Right cardiac atrium (tissue), 5 donors: ENCODE results near the gene WIPF1. TPM values are rescaled to one million over a fixed set of nuclear protein-coding genes. Genes with fewer than 3 reads are reported as not detected.

Experiments
- ATAC-seq, 2 donors: fragments of 200-7000 bp; cut with Tn5 transposase; one replicate each; pipeline versions ENCODE4 v1.8.0 to v1.9.1; 2020; ENCODE audit warnings: moderate library complexity in 2 of 2, mild to moderate bottlenecking in 1 of 2
- DNase-seq, 3 donors: peaks; one replicate each; pipeline ENCODE4 v3.0.0-alpha.2; 2020
- H3K27ac ChIP-seq: one replicate; pipeline ENCODE4 v1.5.1; 2013; ENCODE audit warnings: mild to moderate bottlenecking, low read length, control low read depth, moderate library complexity
- H3K27me3 ChIP-seq: one replicate; pipeline ENCODE4 v1.6.1; 2013; ENCODE audit not compliant: control insufficient read depth, insufficient read depth
- H3K4me1 ChIP-seq: one replicate; pipeline ENCODE4 v1.6.1; 2013; ENCODE audit warnings: low read length; ENCODE audit not compliant: control insufficient read depth, insufficient read depth
- H3K4me3 ChIP-seq: one replicate; pipeline ENCODE4 v1.5.1; 2013; ENCODE audit warnings: low read length, control low read depth
- H3K9me3 ChIP-seq: one replicate; pipeline ENCODE4 v1.6.1; 2013; ENCODE audit warnings: low read length; ENCODE audit not compliant: control insufficient read depth
- WGBS: extraction: QIAGEN DNeasy Blood & Tissue Kit; methylation state at CpG from one replicate; pipeline ENCODE4 v1.1.7; 2013; 5-methylcytosine and 5-hydroxymethylcytosine counted together
- intact Hi-C, 4 donors: fragments of 100-400 bp; cut with DNase I; formaldehyde crosslinking; loops; one replicate each; pipeline versions ENCODE4 v1.11.0 to v1.14.0; 2022 to 2023
- polyA plus RNA-seq: library from polyadenylated mRNA; stranded (reverse); fragments of 200-250 nt; gene quantifications from one replicate; pipeline ENCODE4 v1.2.3, GENCODE V29; 2013
- total RNA-seq, 4 donors: library from RNA; stranded (reverse); fragmentation: NEBNext Ultra II Directional; extraction: Animal tissue kit (Norgen Biotek cat#: 25700); gene quantifications; one replicate each; pipeline ENCODE4 v1.2.1, GENCODE V29; 2021
- donor health status: healthy with polysubstance abuse.
- donor health status: DM: no; HTN: yes; CAD: no.
- donor health status: DM: no; HTN: no; CAD: no.
- donor health status: DM: no; HTN: yes; CAD: no; lungs with severe emphysema.
- donor health status: DM: yes; HTN: yes; CAD: no.

WIPF1 gene
- total and polyA plus RNA-seq, 5 donors, result 12.2 to 30.0 (median 26.6) TPM

DNA sequence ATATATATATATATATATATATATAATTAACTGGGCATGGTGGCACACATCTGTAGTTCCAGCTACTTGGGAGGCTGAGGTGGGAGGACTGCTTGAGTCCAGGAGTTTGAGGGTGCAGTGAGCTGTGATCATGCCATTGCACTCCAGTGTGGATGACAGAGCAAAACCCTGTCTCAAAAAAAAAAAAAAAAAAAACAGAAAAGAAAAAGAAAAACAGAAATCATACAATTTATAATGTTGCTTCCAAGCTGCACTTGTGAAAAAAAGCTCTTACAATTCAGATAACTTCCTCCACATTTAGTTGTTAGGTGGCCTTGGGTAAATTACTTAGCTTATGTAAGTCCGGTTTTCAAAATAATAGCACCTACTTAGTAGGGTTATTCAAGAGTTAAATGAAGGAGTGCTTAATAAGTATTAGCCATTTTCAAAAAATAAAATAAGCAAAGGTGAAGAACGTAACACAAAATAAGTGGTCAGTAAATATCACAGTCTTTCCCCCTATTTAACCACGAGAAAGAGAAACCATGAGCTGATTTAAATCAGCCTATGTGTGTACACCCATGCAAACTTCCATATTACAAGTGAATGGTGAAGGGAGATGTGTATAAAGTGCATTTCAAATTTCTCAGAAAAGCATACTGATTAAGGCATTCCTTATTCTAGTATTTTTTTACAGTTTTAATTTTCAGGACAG is 2.3 kb downstream of the WIPF1 start:
- H3K4me3 ChIP-seq, result peak overlapping the region; percentile 22
- WGBS, result 73% methylated on average over 3 of the region's 3 CpGs
- H3K9me3 ChIP-seq, result no peaks in the 10 kb centered on the region
- intact Hi-C loops, result no loop called here
- H3K27ac ChIP-seq, result no peak overlapping the region
- H3K4me1 ChIP-seq, result peaks cover 5% of the 10 kb centered on the region
- DNase-seq (no peak), ATAC-seq (no peak)
- H3K27me3 ChIP-seq, result no peaks in the 10 kb centered on the region

DNA sequence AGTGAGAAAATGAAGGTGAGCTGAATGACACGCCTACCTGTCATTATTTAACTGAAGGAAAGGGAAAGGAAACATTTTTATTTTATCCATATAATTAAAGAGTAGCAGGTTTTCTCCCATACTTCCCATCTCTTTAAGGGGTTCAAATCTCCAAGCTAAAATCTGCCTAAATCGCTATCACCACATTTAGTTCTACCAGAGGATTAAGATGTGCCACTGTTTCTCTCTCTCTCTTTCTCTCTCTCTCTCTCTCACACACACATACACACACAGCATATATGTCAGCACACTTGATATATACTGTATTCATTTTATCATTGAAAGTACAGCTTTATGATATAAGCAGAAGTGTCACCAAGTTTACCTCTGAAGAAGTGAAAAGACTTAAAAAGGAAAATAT is 3.1 kb downstream of the WIPF1 start:
- no peaks in the 10 kb centered on the region for H3K9me3 ChIP-seq
- intact Hi-C loops, result no loop called here
- DNase-seq (no peak), ATAC-seq (no peak)
- peaks cover 7% of the 10 kb centered on the region for H3K4me1 ChIP-seq
- H3K27me3 ChIP-seq, result no peaks in the 10 kb centered on the region
- H3K27ac ChIP-seq, result no peak overlapping the region
- WGBS, result 92% methylated on average over 2 of the region's 2 CpGs
- H3K4me3 ChIP-seq, result no peak overlapping the region

DNA sequence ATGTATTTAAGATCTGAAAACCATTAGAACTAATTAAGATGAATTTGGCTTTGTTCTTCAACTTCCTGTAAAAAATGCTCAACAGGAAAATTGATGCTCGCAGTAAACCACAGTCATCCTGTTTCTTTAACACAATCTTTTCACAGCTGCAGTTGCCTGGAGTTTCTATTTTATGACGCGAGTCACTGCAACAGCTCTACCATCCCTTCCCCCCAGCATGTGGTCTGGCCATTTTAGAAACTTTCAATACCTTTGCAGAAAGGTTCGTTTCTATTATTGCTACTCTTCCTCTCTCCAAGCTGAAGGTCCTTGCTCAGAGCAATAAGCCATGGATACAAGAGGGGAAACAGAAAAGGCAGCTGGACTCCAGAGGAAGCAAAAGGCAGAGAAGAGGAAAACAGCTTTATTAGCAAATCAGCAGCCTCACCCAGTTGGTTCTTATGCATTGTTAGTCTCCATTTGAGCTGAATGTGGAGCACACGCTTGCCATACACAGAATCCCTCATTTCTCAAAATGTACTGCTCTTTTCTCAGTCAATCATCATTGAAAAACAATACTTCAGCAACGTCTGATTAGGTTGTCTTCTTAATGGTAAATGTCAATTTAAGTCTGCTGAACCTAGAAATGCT is 3.9 kb downstream of the WIPF1 start:
- no peak for DNase-seq
- H3K9me3 ChIP-seq, result no peaks in the 10 kb centered on the region
- H3K4me3 ChIP-seq, result peak overlapping the region; percentile 0
- intact Hi-C loops, result no loop called here
- WGBS, result 32% methylated on average over 6 of the region's 6 CpGs
- peak; percentile 52 to 55 for ATAC-seq
- H3K27ac ChIP-seq, result peak overlapping the region; percentile 1
- H3K4me1 ChIP-seq, result peaks cover 7% of the 10 kb centered on the region
- H3K27me3 ChIP-seq, result no peaks in the 10 kb centered on the region

DNA sequence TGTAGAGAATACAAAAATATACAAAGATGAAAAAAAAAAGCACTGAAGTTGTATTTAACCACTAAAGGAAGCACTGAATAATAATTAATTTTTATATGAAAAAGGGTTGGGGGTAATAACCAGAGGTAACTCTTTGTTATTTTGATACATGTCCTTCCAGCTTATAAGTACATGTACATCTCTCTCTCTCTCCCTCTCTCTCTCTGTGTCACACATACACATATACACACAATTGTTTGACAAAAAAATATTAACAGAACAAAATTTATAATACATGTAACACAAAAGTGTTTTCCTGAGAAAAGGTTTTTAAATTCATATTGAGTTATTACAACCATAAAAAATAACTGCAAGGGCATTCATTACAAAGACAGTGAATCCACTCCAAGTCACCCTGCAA is 4.6 kb downstream of the WIPF1 start:
- intact Hi-C loops, result no loop called here
- Histone ChIP-seq H3K27ac (no peak overlapping the region), H3K9me3 (no peaks in the 10 kb centered on the region), H3K27me3 (no peaks in the 10 kb centered on the region), H3K4me1 (peaks cover 7% of the 10 kb centered on the region), H3K4me3 (no peak overlapping the region)
- no peak for DNase-seq
- no peak for ATAC-seq

DNA sequence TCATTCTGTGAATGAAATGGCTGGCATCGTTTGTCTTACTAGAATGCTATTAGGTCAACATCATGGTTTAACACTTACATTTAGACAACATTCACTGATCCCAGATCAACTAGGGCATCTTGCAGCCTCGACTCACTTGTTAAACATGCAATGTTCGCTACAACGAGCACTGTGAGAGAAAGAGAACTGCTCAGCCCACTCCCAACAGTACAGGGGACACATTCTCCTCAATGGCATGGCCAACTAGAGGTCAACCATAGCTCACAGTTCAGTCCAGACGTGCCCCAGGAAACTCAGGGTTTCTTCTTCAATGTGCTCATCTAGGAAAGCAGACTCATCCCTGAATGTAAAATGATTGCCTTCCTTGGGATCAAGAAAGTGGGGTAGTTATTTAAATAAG is 5.9 kb downstream of the WIPF1 start:
- no peaks in the 10 kb centered on the region for H3K27me3 ChIP-seq
- H3K4me3 ChIP-seq, result no peak overlapping the region
- DNase-seq (no peak), ATAC-seq (no peak)
- peaks cover 7% of the 10 kb centered on the region for H3K4me1 ChIP-seq
- H3K9me3 ChIP-seq, result no peaks in the 10 kb centered on the region
- peak overlapping the region; percentile 43 for H3K27ac ChIP-seq
- 80% methylated on average over 5 of the region's 5 CpGs for whole genome bisulfite sequencing
- intact Hi-C loops, result no loop called here

DNA sequence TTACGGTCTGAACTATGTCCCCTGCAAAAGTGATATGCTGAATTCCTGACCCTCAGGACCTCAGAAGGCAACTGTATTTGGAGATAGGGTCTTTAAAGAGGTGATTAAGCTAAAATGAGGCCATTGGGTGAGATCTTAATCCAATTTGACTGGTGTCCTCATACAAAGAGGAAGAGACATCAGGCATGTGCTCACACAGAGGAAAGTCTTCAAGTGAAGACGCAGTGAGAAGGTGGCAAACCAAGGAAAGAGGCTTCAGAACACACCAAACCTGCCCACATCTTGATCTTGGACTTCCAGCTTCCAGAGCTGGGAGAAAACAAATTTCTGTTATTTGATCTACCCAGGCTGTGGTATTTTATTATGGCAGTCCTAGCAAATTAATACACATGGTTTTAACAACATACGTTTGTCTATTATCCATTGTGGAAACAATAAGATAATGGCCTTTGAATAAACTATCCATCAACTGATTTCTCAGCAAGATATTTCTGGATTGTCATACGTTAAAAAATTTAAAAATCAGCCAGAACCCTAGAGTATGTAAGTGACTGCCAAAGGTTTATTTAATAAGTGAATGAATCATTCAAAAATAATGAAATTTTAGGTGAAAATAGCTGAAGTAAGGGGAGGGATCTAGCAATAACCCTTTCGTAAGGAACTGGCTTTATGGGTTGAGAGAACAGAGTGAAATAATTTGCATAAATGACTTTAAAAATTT is 6.5 kb downstream of the WIPF1 start:
- no peak for DNase-seq
- intact Hi-C loops, result no loop called here
- Histone ChIP-seq H3K4me3 (no peak overlapping the region), H3K27me3 (no peaks in the 10 kb centered on the region), H3K27ac (no peak overlapping the region), H3K4me1 (peaks cover 7% of the 10 kb centered on the region), H3K9me3 (no peaks in the 10 kb centered on the region)
- 79% methylated on average over 5 of the region's 5 CpGs for WGBS
- no peak for ATAC-seq

DNA sequence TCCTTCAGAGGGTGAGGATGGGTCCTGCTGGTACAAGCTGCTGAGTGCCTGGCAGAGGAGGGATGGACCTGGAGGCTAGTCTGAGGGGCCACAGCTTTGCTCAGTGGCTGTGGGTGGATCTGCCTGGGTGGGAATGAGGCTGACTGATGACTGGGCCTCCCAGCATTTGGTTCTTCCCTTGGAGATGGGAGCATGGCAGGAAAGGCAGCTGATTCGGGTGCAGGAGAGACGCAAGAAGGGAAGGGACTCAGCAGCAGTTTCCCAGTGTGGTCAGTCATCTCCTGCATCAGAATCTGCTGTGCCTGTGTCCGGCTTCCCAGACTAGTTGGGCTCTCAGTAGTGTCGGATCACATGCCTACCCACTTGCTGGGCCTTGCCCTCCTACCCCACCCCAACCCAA is 7.3 kb downstream of the WIPF1 start:
- H3K4me1 ChIP-seq, result peaks cover 7% of the 10 kb centered on the region
- H3K9me3 ChIP-seq, result no peaks in the 10 kb centered on the region
- H3K27me3 ChIP-seq, result no peaks in the 10 kb centered on the region
- H3K27ac ChIP-seq, result no peak overlapping the region
- DNase-seq (no peak), ATAC-seq (no peak)
- 70% methylated on average over 4 of the region's 4 CpGs for WGBS
- intact Hi-C loops, result no loop called here
- H3K4me3 ChIP-seq, result no peak overlapping the region

DNA sequence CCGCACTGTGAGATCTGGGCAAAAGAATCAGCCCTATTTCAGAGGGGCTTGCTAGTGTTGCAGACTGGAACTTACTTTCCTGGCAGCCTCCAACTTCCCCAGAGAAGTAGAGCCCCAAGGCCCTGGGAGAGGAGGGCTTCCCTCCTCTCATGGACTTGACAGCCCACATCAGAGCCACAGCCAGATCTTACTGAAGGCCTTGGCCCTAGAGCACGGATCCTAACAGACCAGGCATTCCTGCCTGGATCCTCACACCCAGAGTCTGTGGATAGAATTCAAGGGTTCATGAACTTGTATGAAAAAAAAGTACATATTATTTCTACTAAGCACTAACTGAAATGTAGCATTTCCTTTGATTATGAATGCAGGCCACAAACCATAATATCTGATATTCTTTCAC is 8.3 kb downstream of the WIPF1 start:
- Histone ChIP-seq H3K27me3 (no peaks in the 10 kb centered on the region), H3K4me1 (peaks cover 7% of the 10 kb centered on the region), H3K9me3 (no peaks in the 10 kb centered on the region), H3K27ac (peak overlapping the region; percentile 32), H3K4me3 (no peak overlapping the region)
- WGBS, result 58% methylated on average over 2 of the region's 2 CpGs
- DNase-seq (no peak), ATAC-seq (peak; percentile 25 to 52)
- intact Hi-C loops, result no loop called here

DNA sequence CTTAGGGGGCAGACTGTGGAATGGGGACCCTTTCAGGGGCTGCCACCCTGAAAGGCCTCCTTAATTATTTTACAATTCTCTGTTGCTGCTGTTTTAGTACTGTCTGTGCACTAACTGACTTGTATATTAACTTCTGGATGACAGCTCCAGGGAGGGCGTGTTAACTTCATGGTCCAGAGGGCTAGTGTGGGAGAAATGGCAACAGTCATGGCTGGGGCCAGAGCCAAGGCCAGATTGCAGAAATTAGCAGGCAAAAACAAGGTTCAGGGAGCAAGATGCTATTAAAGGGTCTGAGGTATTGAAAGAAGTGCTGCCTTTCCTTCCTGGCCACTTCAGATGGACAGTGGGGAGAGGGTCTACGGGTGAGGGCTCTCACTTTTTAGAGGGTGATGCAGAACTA is 9.1 kb downstream of the WIPF1 start:
- no peak overlapping the region for H3K27ac ChIP-seq
- H3K4me3 ChIP-seq, result no peak overlapping the region
- no peaks in the 10 kb centered on the region for H3K27me3 ChIP-seq
- peaks cover 7% of the 10 kb centered on the region for H3K4me1 ChIP-seq
- peak; percentile 21 to 67 (median 66) for DNase-seq
- no peaks in the 10 kb centered on the region for H3K9me3 ChIP-seq
- intact Hi-C loops, result no loop called here
- peak; percentile 45 for ATAC-seq
- WGBS, result 81% methylated on average over 2 of the region's 2 CpGs

DNA sequence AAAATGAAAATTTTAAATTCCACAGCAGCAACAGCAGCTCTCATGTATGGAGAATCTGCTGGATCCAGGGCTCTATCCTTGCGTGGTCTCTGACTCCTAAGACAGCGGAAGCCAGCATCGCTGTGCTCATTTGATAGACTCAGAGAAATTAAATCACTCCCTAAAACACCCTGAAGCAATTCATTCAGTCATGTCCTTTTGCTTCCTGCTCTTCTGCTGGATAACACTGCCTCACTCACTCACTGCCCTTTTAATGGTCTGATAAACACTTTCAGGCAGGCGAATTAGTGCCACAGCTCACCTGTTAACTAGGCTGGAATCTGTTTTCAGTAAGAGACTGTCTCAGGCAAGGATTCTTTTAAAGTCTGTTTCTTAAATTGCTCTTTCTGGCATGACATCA is 10.0 kb downstream of the WIPF1 start:
- no peak for ATAC-seq
- Histone ChIP-seq H3K9me3 (no peaks in the 10 kb centered on the region), H3K4me3 (no peak overlapping the region), H3K27me3 (no peaks in the 10 kb centered on the region), H3K4me1 (peaks cover 7% of the 10 kb centered on the region), H3K27ac (no peak overlapping the region)
- WGBS, result 81% methylated on average over 4 of the region's 4 CpGs
- DNase-seq, result no peak
- intact Hi-C loops, result no loop called here

DNA sequence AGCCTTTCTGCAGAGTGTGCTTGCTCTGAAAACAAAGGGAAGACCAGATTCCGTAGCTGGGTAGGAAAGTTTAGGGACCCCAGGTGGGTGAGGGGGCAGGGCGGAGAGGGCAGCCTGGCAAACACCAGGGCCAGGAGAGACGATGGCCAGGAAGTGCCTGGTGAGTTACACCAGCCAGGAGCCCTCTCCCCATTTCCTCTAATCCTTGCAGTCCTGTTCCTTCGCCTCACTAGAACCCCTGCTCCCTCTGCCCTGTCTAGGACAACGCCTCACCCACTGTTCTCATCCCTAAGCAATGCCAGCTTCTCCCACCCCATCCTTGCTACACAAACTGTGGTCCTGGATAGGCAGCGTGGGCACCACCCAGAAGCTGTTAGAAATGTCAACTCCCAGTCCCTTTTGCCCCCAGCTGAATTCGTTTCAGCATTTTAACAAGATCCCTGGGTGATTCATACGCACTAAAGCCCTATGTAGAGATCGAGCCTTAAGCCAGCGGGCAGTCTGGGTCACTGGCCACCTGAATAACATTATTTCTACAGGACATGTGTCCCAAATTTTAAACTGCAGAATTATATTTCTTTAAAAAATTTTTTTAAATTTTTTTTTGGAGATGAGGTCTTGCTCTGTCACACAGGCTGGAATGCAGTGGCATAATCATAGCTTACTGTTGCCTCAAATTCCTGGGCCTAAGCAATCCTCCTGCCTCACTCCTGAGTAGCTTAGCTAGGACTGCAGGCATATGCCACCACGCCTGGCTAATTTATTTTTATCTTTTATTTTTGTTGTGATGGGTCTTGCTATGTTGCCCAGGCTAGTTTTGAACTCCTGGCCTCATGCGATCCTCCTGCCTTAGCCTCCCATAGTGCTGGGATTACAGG is 10.9 kb downstream of the WIPF1 start:
- WGBS, result 85% methylated on average over 12 of the region's 12 CpGs
- Histone ChIP-seq H3K4me1 (peaks cover 6% of the 10 kb centered on the region), H3K27ac (no peak overlapping the region), H3K27me3 (no peaks in the 10 kb centered on the region), H3K9me3 (no peaks in the 10 kb centered on the region), H3K4me3 (no peak overlapping the region)
- intact Hi-C loops, result no loop called here
- no peak for DNase-seq
- no peak for ATAC-seq
